Hematopoietic multipotent progenitor cell treated with erythropoietin and hydrocortisone succinate and interleukin-3 and kit ligand, for 15 days (in vitro differentiated cells): ENCODE measurements around the gene NFKBIZ.

Experiments used
- DNase-seq: peaks from one replicate; pipeline ENCODE4 v3.0.0-alpha.2; 2015; ENCODE audit warnings: low spot score

NFKBIZ gene

GRCh38 chr3:101848754-101849713, at the start of gene NFKBIZ:
Gene NFKBIZ, plus strand, starts transcription at chr3:101849514. Its CDS starts 115 bp downstream, at chr3:101849629.
- peak; percentile 80 for DNase-seq

- DNase-seq = no peak
These were observed 48.1 kb upstream of the NFKBIZ start for GRCh38 chr3:101801174-101801573.

GRCh38 chr3:101802179-101802578, 47.1 kb upstream of the NFKBIZ start:
- no peak for DNase-seq

- DNase-seq = peak; percentile 80
These were observed 46.0 kb upstream of the NFKBIZ start for GRCh38 chr3:101803173-101803782.

GRCh38 chr3:101803939-101804338, 45.4 kb upstream of the NFKBIZ start:
- no peak for DNase-seq

- DNase-seq = no peak
These were observed 42.8 kb upstream of the NFKBIZ start for GRCh38 chr3:101806491-101806890.

GRCh38 chr3:101807888-101808287, 41.4 kb upstream of the NFKBIZ start:
- DNase-seq = no peak

GRCh38 chr3:101809178-101810021, 39.9 kb upstream of the NFKBIZ start:
- DNase-seq = peak; percentile 46

- no peak for DNase-seq
These were observed 39.3 kb upstream of the NFKBIZ start for GRCh38 chr3:101810022-101810418.

GRCh38 chr3:101811875-101812274, 37.4 kb upstream of the NFKBIZ start:
- no peak for DNase-seq

GRCh38 chr3:101812895-101813294, 36.4 kb upstream of the NFKBIZ start:
- no peak for DNase-seq

GRCh38 chr3:101813817-101814440, 35.4 kb upstream of the NFKBIZ start:
- peak; percentile 18 for DNase-seq

- DNase-seq = no peak
These were observed 34.5 kb upstream of the NFKBIZ start for GRCh38 chr3:101814835-101815234.

GRCh38 chr3:101816215-101817149, 32.8 kb upstream of the NFKBIZ start:
- no peak for DNase-seq

- no peak for DNase-seq
These were observed 31.3 kb upstream of the NFKBIZ start for GRCh38 chr3:101817992-101818391.

- DNase-seq = no peak
These were observed 29.6 kb upstream of the NFKBIZ start for GRCh38 chr3:101819649-101820206.

- no peak for DNase-seq
These were observed 27.8 kb upstream of the NFKBIZ start for GRCh38 chr3:101821503-101821902.

GRCh38 chr3:101823525-101823924, 25.8 kb upstream of the NFKBIZ start:
- DNase-seq = no peak

- no peak for DNase-seq
These were observed 24.6 kb upstream of the NFKBIZ start for GRCh38 chr3:101824702-101825101.

- DNase-seq = no peak
These were observed 23.3 kb upstream of the NFKBIZ start for GRCh38 chr3:101825904-101826445.
